ENCODE data around the gene ADAMTS16. TPM values are rescaled to one million over a fixed set of nuclear protein-coding genes. Genes with fewer than 3 reads are reported as not detected.

The ADAMTS16 gene
- polyA plus RNA-seq, 4 donors = 67.2 to 88.1 (median 81.7) TPM

DNA sequence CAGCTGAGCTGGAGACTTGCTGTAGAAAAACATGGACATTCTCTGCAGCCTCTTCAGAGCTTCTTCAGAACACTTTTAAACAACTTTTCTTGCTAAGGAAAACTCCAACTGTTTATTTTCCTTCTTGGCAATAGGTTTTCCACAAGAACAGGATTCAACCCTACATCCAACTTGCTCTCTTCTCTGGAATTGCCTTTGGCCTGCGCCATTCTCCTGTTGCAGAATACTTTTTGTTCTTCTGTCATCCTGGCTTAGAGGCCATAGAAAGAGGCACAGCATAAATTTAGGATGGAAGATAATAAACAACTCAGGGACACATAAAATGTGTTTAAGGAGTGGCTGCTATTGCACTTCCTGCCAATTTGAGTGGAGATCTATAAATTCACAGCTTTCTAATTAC is 227.6 kb downstream of the ADAMTS16 start:
- DNase-seq (ENCODE audit: low read depth in 4 of 4, low spot score in 3 of 4) = no peak

DNA sequence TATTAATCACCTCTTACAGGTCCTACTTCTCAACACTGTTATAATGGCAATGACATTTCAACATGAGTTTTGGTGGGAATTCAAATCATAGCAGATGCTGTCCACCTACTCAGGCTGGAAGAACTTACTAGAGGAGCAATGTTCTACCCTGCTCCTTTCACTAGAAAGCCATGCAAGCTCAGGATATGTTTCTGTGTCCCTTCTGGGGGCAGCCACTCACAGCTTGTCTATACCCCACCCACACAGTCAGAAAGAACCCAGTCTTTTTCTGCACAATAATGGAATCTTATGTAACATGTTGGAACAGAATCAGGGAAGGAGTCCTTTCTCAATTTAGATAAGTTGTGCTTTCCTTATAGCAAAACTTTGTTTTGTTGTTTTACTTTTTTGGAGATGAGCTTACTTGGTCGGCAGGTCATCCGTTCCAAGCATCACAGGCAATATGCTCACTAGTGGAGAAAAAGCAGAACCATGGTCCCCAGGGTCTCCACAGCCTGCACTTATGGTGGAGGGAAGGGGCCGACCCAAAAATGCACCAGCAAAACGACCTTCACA is 229.0 kb downstream of the ADAMTS16 start:
- no peak for DNase-seq (ENCODE audit: low read depth in 4 of 4, low spot score in 3 of 4)
